Measurements from ENCODE around the gene PITPNC1. TPM values are rescaled to one million over a fixed set of nuclear protein-coding genes. Genes with fewer than 3 reads are reported as not detected.
"Not testable (repeated sequence)": the region's sequence is repeated elsewhere in the genome, so short reads cannot be mapped to it uniquely, and the experiment has no call there.

The PITPNC1 gene
- total RNA-seq, 1 donor from 2014 or later = 35.0 TPM

- no peak for DNase-seq (ENCODE audit: low spot score)
These were observed 348.3 kb downstream of the PITPNC1 start for GRCh38 chr17:67725373-67725791.

- no peak for DNase-seq (ENCODE audit: low spot score)
These were observed 348.7 kb downstream of the PITPNC1 start for GRCh38 chr17:67725807-67726206.

- not testable (repeated sequence) for DNase-seq (ENCODE audit: low spot score)
These were observed 350.3 kb downstream of the PITPNC1 start for GRCh38 chr17:67727152-67728039.

- no peak for DNase-seq (ENCODE audit: low spot score)
These were observed 352.8 kb downstream of the PITPNC1 start for GRCh38 chr17:67729903-67730302.

- DNase-seq (ENCODE audit: low spot score) = no peak
These were observed 353.6 kb downstream of the PITPNC1 start for GRCh38 chr17:67730731-67731130.

GRCh38 chr17:67733449-67733848 lies 356.4 kb downstream of the PITPNC1 start:
- no peak for DNase-seq (ENCODE audit: low spot score)

GRCh38 chr17:67737145-67737544 lies 360.1 kb downstream of the PITPNC1 start:
- no peak for DNase-seq (ENCODE audit: low spot score)

DNA sequence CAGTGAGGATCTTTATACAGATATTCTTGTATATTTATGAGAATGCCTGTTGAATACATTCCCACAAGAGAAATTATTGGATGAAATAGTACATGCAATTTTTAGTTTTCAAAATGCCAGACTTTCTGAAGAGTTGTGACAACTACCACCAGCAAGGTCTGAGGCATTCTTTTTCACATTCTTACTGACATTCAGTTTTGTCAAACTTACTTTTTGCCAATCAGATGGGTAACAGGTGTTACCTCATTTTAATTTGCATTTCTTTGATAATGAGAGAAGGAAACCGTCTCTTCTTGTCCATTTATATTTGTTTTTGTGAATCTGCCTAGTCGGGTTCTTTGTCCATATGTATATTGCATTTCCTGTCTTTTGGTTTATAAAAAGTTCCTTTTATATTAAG lies 364.9 kb downstream of the PITPNC1 start:
- DNase-seq (ENCODE audit: low spot score) = no peak

Other genes starting within 250 kb of the PITPNC1 start
- 49.5 TPM for gene HELZ, start 132.1 kb upstream of the PITPNC1 start, total RNA-seq
- gene PSMD12, start 10.7 kb upstream of the PITPNC1 start, total RNA-seq = 34.4 TPM

Data from mucosa of gallbladder (tissue), 1 donor.